Heart right ventricle (tissue), 16 donors: Measurements from ENCODE around the gene PHF24. TPM values are rescaled to one million over a fixed set of nuclear protein-coding genes. Genes with fewer than 3 reads are reported as not detected.
"Not testable (repeated sequence)": the region's sequence is repeated elsewhere in the genome, so short reads cannot be mapped to it uniquely, and the experiment has no call there.

Source experiments
- ATAC-seq, 8 donors: fragments of 200-7000 bp; cut with Tn5 transposase; one replicate each; pipeline ENCODE4 v1.9.1; 2020; ENCODE audit warnings: mild to moderate bottlenecking in 8 of 8, moderate library complexity in 8 of 8, moderate number of reproducible peaks in 1 of 8
- DNase-seq, 2 donors: peaks; one replicate each; pipeline ENCODE4 v3.0.0-alpha.2; 2020
- H3K27ac ChIP-seq, 10 donors: fragments of 200-600 bp; sonication (generic) in 2 of 10; one replicate each; pipeline versions ENCODE4 v1.5.0 to v1.8.0; 2020 to 2022; ENCODE audit warnings: mild to moderate bottlenecking in 3 of 10
- H3K27me3 ChIP-seq, 7 donors: fragments of 200-600 bp; one replicate each; pipeline ENCODE4 v1.8.0; 2021 to 2022; ENCODE audit warnings: mild to moderate bottlenecking in 2 of 7
- H3K36me3 ChIP-seq, 9 donors: fragments of 200-600 bp; sonication (generic) in 1 of 9; one replicate each; pipeline versions ENCODE4 v1.5.0 to v1.8.0; 2020 to 2022; ENCODE audit warnings: mild to moderate bottlenecking in 2 of 9
- H3K4me1 ChIP-seq, 9 donors: fragments of 200-600 bp; sonication (generic) in 1 of 9; one replicate each; pipeline versions ENCODE4 v1.5.0 to v1.8.0; 2020 to 2022; ENCODE audit warnings: mild to moderate bottlenecking in 4 of 9
- H3K4me3 ChIP-seq, 10 donors: fragments of 200-600 bp; sonication (generic) in 2 of 10; one replicate each; pipeline versions ENCODE4 v1.5.0 to v1.8.0; 2020 to 2022; ENCODE audit warnings: mild to moderate bottlenecking in 7 of 10, moderate library complexity in 2 of 10
- H3K9me3 ChIP-seq, 11 donors: fragments of 200-600 bp in 10 of 11; sonication (generic) in 2 of 11; one replicate each; pipeline versions ENCODE4 v1.5.0 to v1.8.0; 2013 to 2022; ENCODE audit warnings: mild to moderate bottlenecking in 2 of 11, control low read depth in 1 of 11, moderate library complexity in 1 of 11
- CTCF ChIP-seq, 9 donors: fragments of 200-600 bp; sonication (generic) in 2 of 9; IDR thresholded peaks; one replicate each; pipeline versions ENCODE4 v1.5.0 to v1.8.0; 2021 to 2022; ENCODE audit warnings: antibody characterized with exemption in 9 of 9, mild to moderate bottlenecking in 5 of 9, moderate library complexity in 1 of 9
- WGBS, 2 donors: extraction: QIAGEN DNeasy Blood & Tissue Kit; methylation state at CpG; one replicate each; pipeline ENCODE4 v1.1.7; 2013; ENCODE audit warnings: inconsistent platforms in 1 of 2; 5-methylcytosine and 5-hydroxymethylcytosine counted together
- intact Hi-C, 10 donors: fragments of 100-400 bp; cut with DNase I; formaldehyde crosslinking; loops; one replicate each; pipeline versions ENCODE4 v1.11.1 to v1.14.2; 2022
- polyA plus RNA-seq, 2 donors: library from polyadenylated mRNA; stranded (reverse); fragments of 200-250 nt; gene quantifications; one replicate each; pipeline ENCODE4 v1.2.3, GENCODE V29; 2013
- total RNA-seq, 10 donors: library from RNA; stranded (reverse); fragmentation: NEBNext Ultra II Directional in 3 of 10; extraction: Animal tissue kit (Norgen Biotek cat#: 25700) in 3 of 10; gene quantifications; one replicate each; pipeline versions ENCODE4 v1.2.1 to v1.2.4, GENCODE V29; 2021 to 2023
- donor health status: Arrhythmogenic right ventricular cardiomyopathy.
- donor health status: ischemic (EF 13 %, LVEDD 7.1; RV severe dilation, severe dysfunction).
- donor health status: healthy with polysubstance abuse.
- donor health status: DM: no; HTN: yes; CAD: no.
- donor health status: DM: no; HTN: no; CAD: no.
- donor health status: ischemic (EF 25% LVEDD 6.9; RV normal size, moderate dysfunction).
- donor health status: ischemic (EF 25% LVEDD 5.7; RV mildly dilated, moderate dysfunction).
- donor health status: healthy.
- donor health status: DM: yes; HTN: yes; CAD: no.
- donor health status: Ischemic cardiomyopathy.
- donor health status: ischemic (EF 35%, LVEDD 5.7; RV mildly dilated, moderate dysfunction).
- donor health status: nonischemic (EF 11% LVEDD 7.7; RV severe dilation, severe dysfunction).
- donor health status: DM: yes; HTN: yes; CAD: no.
- donor health status: PGD.
- donor health status: ischemic (EF 29% LVEDD 5.4; RV normal size, mild dysfunction).
- donor health status: nonischemic (EF 23%, LVEDD 6.1; RV moderate dilation, normal function).

PHF24 gene
- total and polyA plus RNA-seq, 12 donors, result 0.07 to 2.2 (median 0.30) TPM

- H3K4me3 ChIP-seq, result no peak overlapping the region
- peaks cover 0 to 63% (median 22%) of the 10 kb centered on the region in 9 donors for H3K36me3 ChIP-seq
- H3K4me1 ChIP-seq, result no peaks in the 10 kb centered on the region
- no peak for ATAC-seq
- no peak overlapping the region for H3K27ac ChIP-seq
- no peak for TF ChIP-seq CTCF (IDR thresholded peaks at IDR 0.05)
- intact Hi-C loops, result no loop called here
- WGBS, 2 donors, result 89 to 95% methylated on average over 3 of the region's 3 CpGs
- H3K27me3 ChIP-seq, result no peaks in the 10 kb centered on the region
- peaks cover 0 to 26% (median 5%) of the 10 kb centered on the region in 11 donors for H3K9me3 ChIP-seq
- DNase-seq, result no peak
Measured at GRCh38 chr9:35010351-35010958, 52.4 kb downstream of the PHF24 start.

GRCh38 chr9:35014517-35014916 lies 56.4 kb downstream of the PHF24 start:
- H3K27me3 ChIP-seq, result no peaks in the 10 kb centered on the region
- no peak overlapping the region for H3K4me3 ChIP-seq
- H3K4me1 ChIP-seq, result no peaks in the 10 kb centered on the region
- ATAC-seq (no peak), DNase-seq (no peak)
- no peak overlapping the region for H3K27ac ChIP-seq
- H3K9me3 ChIP-seq, result peaks cover 0 to 26% (median 5%) of the 10 kb centered on the region in 11 donors
- TF ChIP-seq CTCF (IDR thresholded peaks at IDR 0.05), result no peak
- peaks cover 0 to 95% (median 29%) of the 10 kb centered on the region in 9 donors for H3K36me3 ChIP-seq
- WGBS, 2 donors, result 71 to 76% methylated on average over 2 of the region's 2 CpGs
- intact Hi-C loops, result no loop called here

- WGBS, 2 donors, result 55 to 60% methylated on average over 5 of the region's 5 CpGs
- Histone ChIP-seq H3K4me1 (peaks cover 4 to 16% (median 13%) of the 10 kb centered on the region in 9 donors), H3K36me3 (peaks cover 0 to 52% (median 9%) of the 10 kb centered on the region in 9 donors)
- intact Hi-C loops, H3K27ac ChIP-seq, DNase-seq, H3K27me3 ChIP-seq, H3K4me3 ChIP-seq, ATAC-seq, H3K9me3 ChIP-seq: not testable (repeated sequence)
Measured at GRCh38 chr9:35023443-35023842, 65.4 kb downstream of the PHF24 start.

GRCh38 chr9:35026671-35027070 lies 68.6 kb downstream of the PHF24 start:
- no peaks in the 10 kb centered on the region for H3K27me3 ChIP-seq
- ATAC-seq, result peak in 3 of 8 donors; percentile 23 to 48 (median 37)
- no peak for DNase-seq
- H3K4me3 ChIP-seq, result no peak overlapping the region
- H3K4me1 ChIP-seq, result peaks cover 5 to 27% (median 13%) of the 10 kb centered on the region in 9 donors
- H3K36me3 ChIP-seq, result peaks cover 0 to 34% (median 0%) of the 10 kb centered on the region in 9 donors
- no peaks in the 10 kb centered on the region for H3K9me3 ChIP-seq
- TF ChIP-seq CTCF (IDR thresholded peaks at IDR 0.05), result no peak
- peak overlapping the region in 4 of 10 donors; percentile 40 to 74 (median 64) for H3K27ac ChIP-seq
- intact Hi-C loops, result no loop called here
- WGBS, 2 donors, result 60 to 64% methylated on average over 3 of the region's 3 CpGs

GRCh38 chr9:35027374-35027773 lies 69.3 kb downstream of the PHF24 start:
- ATAC-seq (no peak), DNase-seq (no peak)
- no peaks in the 10 kb centered on the region for H3K27me3 ChIP-seq
- no peaks in the 10 kb centered on the region for H3K9me3 ChIP-seq
- H3K4me3 ChIP-seq, result no peak overlapping the region
- WGBS, 2 donors, result 73 to 80% methylated on average over 1 of the region's 1 CpG
- intact Hi-C loops, result no loop called here
- peaks cover 0 to 32% (median 0%) of the 10 kb centered on the region in 9 donors for H3K36me3 ChIP-seq
- peaks cover 5 to 27% (median 13%) of the 10 kb centered on the region in 9 donors for H3K4me1 ChIP-seq
- peak overlapping the region in 1 of 10 donors; percentile 59 for H3K27ac ChIP-seq
- TF ChIP-seq CTCF (IDR thresholded peaks at IDR 0.05), result no peak
